Fibroblast of the aortic adventitia (primary cell): ENCODE data around the gene PHACTR1. TPM values are rescaled to one million over a fixed set of nuclear protein-coding genes. Genes with fewer than 3 reads are reported as not detected.

Source experiments
- DNase-seq: peaks from one replicate; pipeline ENCODE4 v3.0.0-alpha.2; 2010; ENCODE audit warnings: low read depth
- H3K4me3 ChIP-seq: 2 replicates; pipeline ENCODE4 v1.5.1; 2011; ENCODE audit warnings: low read depth, mild to moderate bottlenecking, control low read depth, low read length, moderate library complexity
- total RNA-seq: library from RNA; depleted of rRNA; stranded (reverse); fragments of >200 nt; gene quantifications from 2 replicates; pipeline ENCODE4 v1.2.3, GENCODE V29; 2012; ENCODE audit warnings: low replicate concordance
- TF ChIP-seq, protein P1 (sequence below): IDR thresholded peaks from 2 replicates; pipeline ENCODE4 v1.5.1; 2011; ENCODE audit warnings: mild to moderate bottlenecking, low read length, control low read depth, inconsistent platforms; ENCODE audit not compliant: insufficient read depth

The PHACTR1 gene
- total RNA-seq, 1 donor: 0.99 TPM

DNA sequence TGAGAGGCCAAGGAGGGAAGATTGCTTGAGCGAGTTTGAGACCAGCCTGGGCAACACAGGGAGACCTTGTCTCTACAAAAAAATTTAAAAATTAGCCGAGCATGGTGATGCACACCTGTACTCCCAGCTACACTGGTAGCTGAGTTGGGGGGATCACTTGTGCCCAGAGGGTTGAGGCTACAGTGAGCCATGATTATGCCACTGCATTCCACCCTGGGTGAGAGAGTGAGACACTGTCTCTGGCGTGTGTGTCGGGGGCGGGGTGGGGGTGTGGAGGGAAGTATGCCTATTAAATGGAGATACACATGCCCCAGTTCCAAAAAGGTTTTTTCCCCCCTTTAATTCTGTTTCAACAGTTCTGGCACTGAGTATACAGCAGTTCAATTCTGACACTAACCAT is 388.6 kb downstream of the PHACTR1 start:
- DNase-seq: no peak
- TF ChIP-seq, protein P1, sequence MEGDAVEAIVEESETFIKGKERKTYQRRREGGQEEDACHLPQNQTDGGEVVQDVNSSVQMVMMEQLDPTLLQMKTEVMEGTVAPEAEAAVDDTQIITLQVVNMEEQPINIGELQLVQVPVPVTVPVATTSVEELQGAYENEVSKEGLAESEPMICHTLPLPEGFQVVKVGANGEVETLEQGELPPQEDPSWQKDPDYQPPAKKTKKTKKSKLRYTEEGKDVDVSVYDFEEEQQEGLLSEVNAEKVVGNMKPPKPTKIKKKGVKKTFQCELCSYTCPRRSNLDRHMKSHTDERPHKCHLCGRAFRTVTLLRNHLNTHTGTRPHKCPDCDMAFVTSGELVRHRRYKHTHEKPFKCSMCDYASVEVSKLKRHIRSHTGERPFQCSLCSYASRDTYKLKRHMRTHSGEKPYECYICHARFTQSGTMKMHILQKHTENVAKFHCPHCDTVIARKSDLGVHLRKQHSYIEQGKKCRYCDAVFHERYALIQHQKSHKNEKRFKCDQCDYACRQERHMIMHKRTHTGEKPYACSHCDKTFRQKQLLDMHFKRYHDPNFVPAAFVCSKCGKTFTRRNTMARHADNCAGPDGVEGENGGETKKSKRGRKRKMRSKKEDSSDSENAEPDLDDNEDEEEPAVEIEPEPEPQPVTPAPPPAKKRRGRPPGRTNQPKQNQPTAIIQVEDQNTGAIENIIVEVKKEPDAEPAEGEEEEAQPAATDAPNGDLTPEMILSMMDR: no peak

DNA sequence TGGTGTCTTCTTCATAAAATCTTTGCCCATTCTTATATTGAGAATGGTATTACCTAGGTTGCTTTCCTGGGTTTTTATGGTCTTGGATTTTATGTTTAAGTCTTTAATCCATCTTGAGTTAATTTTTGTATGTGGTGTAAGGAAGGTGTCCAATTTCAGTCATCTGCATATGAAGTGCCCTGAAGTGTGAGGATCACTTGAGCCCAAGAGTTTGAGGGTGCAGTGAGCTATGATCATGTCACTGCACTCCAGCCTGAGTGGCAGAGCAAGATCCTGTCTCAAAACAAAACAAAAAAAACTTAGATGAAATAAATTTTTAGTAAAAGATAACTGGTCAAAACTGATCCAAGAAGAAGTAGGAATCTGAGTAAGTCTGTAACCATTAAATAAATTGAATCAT is 396.4 kb downstream of the PHACTR1 start:
- H3K4me3 ChIP-seq: no peak overlapping the region
- DNase-seq: no peak
- TF ChIP-seq, protein P1: no peak

More for the DNA sequence above, 388.6 kb downstream of the PHACTR1 start:
- H3K4me3 ChIP-seq: no peak overlapping the region

DNA sequence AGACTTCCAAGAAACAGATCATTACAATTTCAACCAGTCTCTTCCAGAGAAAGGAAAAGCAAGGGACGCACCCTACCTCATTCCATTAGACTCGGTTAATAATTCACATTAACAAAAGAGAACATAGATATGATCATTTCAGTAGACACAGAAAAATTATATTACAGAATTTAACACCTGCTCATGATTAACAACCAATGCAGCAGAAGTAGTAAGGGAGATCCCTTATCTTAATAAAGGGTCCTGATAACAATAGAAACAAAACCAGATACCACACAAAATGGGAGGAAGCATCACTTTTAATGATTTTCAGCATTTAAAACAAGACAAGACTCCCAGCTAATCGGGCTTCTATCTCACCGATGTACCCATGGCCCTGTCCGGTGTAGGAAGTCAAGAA is 396.8 kb downstream of the PHACTR1 start:
- no peak for DNase-seq
- no peak overlapping the region for H3K4me3 ChIP-seq
- TF ChIP-seq, protein P1: no peak

DNA sequence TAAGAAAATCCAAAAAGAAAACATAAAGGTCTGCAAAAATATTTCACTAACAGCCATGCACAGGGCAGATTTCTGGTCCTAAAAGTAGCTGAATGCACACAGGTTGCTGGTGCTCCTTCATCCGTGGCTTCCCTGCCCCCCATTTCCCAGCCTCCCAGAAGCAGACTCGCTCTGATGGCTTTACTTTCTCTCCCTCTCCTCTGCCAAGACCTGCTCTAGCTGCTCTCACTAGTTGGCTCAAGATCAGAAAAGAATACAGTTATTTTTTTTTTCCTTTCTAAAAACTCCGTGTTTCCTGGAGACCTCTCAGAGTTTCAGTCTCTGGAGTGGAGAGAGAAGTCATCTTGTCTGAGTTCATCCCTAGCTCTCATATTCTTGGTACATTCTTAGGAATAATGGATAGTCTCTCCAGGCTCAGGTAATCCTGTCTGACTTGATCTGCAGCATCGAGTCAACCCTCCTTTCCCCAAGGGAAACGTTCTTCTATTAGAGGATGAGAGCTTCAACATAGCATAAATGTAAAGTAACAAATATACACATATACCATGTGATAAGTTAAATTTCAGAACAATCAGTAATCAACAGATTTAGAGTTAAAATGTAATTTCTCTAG is 397.5 kb downstream of the PHACTR1 start:
- peak; percentile 14 for DNase-seq
- TF ChIP-seq, protein P1: no peak
- no peak overlapping the region for H3K4me3 ChIP-seq

DNA sequence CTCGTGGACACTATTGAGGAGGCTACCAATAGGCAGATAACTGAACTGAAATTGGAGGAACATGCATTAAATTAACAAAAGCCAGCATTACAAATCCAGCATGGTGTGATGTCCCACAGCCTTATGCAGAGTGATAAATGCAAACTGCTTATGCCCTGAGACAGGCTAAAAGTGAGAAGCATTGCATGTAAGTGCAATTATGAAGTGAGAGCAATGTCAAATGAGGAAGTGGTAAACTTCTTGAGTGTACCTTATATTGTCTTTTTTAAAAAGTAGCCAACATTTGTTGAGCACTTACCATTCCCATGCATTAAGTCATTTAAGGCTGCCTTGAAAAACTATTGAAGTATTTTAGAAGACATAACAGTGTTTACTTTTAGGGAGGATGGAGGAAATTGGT is 399.6 kb downstream of the PHACTR1 start:
- no peak for DNase-seq
- TF ChIP-seq, protein P1: no peak
- H3K4me3 ChIP-seq: no peak overlapping the region

DNA sequence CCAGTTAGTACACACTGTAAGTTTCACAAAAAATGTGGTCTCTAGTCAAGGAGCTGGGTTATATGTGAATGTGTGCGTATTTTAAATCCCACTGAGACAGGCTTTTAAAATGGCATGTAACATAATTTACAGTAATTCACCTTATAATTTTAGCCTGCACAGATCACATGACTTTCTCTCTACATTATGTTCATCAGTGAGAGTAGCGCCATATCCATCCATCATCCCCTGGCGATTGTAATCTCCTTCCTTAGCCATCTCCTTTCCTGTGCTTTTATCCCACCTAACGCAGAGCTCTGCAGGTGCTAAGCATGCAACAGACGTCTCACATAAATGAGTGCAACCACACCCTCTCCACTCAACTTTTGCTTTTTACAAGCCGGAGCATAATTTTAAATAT is 401.0 kb downstream of the PHACTR1 start:
- DNase-seq: no peak
- TF ChIP-seq, protein P1: no peak
- H3K4me3 ChIP-seq: no peak overlapping the region

DNA sequence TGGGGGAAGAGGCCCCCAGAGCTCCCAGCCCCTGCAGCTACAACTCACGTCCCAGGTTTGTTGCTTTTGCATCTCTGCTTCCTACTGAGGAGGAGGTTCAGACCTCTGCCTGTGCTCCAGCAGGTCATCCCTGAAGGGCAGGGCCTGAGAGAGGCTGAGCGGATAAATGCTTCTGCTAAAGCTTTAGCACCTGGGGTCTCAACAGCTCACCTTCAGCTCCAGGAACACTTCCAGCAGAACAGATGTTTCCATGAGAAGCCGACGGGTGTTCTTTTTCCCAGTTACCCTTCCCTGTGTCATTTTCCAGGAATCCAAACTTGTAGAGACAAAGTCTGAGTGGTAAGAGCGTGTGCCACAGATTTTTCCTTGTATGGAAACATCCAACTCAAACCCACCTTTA is 403.0 kb downstream of the PHACTR1 start:
- no peak overlapping the region for H3K4me3 ChIP-seq
- no peak for DNase-seq
- TF ChIP-seq, protein P1: no peak
